ENCODE data around the gene NOPCHAP1.

DNA sequence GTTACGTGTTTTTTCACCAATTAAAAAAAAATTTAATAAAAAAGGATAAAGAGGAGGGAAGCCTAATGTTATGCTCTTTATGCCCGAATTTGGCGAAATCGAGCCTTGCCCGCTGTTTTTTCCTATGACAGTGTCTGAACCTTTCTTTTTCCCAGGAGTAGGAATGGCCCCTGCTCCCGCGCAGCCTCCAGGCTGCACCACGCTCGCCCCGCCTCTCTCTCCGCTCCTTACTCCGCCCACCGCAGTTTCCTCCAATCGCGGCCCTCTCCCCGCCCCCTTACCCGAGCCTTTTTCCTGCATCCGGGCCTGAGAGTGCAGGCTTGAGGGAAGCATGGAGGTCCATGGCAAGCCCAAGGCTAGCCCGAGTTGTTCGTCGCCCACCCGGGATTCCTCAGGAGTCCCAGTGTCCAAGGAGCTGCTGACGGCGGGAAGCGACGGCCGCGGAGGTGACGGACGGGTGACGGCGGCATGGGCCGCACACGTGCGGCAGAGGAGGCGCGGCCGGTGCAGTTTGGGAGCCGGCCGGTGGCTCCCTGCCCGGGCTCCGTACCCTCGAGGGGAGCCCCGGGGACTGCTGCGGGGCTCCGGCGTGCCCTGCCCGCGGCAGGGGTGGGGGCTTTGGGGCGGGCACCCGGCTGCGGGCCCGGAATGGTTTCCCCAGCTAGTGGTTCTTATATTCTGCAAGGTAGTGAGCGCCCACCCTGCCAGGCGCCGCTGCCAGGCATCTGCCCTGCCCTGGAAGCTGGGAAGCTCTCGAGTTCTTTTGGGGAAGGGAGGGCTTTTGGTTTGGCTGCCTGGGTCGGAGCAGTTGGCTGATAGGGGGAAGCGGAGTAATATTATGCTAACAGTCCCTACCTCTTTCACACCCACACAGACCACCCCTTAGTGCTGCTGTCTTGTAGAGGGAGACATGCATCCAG is at the start of gene NOPCHAP1:
- peak; percentile 16 for TF ChIP-seq POLR2A (IDR thresholded peaks at IDR 0.05)
- TF ChIP-seq, protein P1, sequence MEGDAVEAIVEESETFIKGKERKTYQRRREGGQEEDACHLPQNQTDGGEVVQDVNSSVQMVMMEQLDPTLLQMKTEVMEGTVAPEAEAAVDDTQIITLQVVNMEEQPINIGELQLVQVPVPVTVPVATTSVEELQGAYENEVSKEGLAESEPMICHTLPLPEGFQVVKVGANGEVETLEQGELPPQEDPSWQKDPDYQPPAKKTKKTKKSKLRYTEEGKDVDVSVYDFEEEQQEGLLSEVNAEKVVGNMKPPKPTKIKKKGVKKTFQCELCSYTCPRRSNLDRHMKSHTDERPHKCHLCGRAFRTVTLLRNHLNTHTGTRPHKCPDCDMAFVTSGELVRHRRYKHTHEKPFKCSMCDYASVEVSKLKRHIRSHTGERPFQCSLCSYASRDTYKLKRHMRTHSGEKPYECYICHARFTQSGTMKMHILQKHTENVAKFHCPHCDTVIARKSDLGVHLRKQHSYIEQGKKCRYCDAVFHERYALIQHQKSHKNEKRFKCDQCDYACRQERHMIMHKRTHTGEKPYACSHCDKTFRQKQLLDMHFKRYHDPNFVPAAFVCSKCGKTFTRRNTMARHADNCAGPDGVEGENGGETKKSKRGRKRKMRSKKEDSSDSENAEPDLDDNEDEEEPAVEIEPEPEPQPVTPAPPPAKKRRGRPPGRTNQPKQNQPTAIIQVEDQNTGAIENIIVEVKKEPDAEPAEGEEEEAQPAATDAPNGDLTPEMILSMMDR (IDR thresholded peaks at IDR 0.05), result no peak
